NB4 (cell line): Measurements from ENCODE around the gene HSPA1L.
A peak's percentile ranks its signal among the peaks of the same experiment; 100 is the strongest.
"Not testable (repeated sequence)": the region's sequence is repeated elsewhere in the genome, so short reads cannot be mapped to it uniquely, and the experiment has no call there.

Experiments
- DNase-seq: peaks from one replicate; pipeline ENCODE4 v3.0.0; 2010; ENCODE audit warnings: low read depth
- H3K4me3 ChIP-seq: one replicate; pipeline ENCODE4 v1.5.1; 2011; ENCODE audit warnings: mild to moderate bottlenecking, low read depth, low read length, moderate library complexity
- MYC ChIP-seq: IDR thresholded peaks from 2 replicates; pipeline ENCODE4 v1.6.1; 2011; ENCODE audit warnings: low read depth, low read length
- POLR2A ChIP-seq: IDR thresholded peaks from 2 replicates; pipeline ENCODE4 v1.6.1; 2011; ENCODE audit warnings: mild to moderate bottlenecking; ENCODE audit not compliant: insufficient read length; ENCODE audit errors: extremely low read depth
- TF ChIP-seq, protein P1 (sequence below): IDR thresholded peaks from 2 replicates; pipeline ENCODE4 v1.6.1; 2011; ENCODE audit warnings: low read depth, low read length
- TF ChIP-seq, protein P2 (sequence below): IDR thresholded peaks from one replicate; pipeline ENCODE4 v1.5.1; 2012; ENCODE audit warnings: low read depth, low read length

Gene HSPA1L

DNA sequence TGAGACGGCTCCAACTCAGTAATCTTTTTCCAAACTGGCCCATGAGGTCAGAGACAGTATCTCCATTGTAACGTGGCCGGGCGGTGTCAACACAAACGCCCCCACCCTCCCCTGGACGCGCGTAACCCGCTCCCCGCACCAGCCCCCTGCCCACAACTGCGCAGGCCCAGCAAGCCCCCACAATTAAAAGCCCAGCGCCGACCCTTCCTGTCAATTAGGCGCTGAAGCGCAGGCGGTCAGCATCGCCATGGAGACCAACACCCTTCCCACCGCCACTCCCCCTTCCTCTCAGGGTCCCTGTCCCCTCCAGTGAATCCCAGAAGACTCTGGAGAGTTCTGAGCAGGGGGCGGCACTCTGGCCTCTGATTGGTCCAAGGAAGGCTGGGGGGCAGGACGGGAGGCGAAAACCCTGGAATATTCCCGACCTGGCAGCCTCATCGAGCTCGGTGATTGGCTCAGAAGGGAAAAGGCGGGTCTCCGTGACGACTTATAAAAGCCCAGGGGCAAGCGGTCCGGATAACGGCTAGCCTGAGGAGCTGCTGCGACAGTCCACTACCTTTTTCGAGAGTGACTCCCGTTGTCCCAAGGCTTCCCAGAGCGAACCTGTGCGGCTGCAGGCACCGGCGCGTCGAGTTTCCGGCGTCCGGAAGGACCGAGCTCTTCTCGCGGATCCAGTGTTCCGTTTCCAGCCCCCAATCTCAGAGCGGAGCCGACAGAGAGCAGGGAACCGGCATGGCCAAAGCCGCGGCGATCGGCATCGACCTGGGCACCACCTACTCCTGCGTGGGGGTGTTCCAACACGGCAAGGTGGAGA is at the start of gene HSPA1L, which contains the start of gene HSPA1A:
Gene HSPA1L, minus strand, starts transcription at position 259 of the 814 bp plus-strand sequence. CDS start 3,311 bp downstream, outside the sequence.
Gene HSPA1A, plus strand, starts transcription at position 519 of the 814 bp plus-strand sequence. Its CDS starts 214 bp downstream, at position 733.
- TF ChIP-seq MYC (no peak), POLR2A (no peak)
- TF ChIP-seq, protein P1, sequence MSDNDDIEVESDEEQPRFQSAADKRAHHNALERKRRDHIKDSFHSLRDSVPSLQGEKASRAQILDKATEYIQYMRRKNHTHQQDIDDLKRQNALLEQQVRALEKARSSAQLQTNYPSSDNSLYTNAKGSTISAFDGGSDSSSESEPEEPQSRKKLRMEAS, result no peak
- TF ChIP-seq, protein P2, sequence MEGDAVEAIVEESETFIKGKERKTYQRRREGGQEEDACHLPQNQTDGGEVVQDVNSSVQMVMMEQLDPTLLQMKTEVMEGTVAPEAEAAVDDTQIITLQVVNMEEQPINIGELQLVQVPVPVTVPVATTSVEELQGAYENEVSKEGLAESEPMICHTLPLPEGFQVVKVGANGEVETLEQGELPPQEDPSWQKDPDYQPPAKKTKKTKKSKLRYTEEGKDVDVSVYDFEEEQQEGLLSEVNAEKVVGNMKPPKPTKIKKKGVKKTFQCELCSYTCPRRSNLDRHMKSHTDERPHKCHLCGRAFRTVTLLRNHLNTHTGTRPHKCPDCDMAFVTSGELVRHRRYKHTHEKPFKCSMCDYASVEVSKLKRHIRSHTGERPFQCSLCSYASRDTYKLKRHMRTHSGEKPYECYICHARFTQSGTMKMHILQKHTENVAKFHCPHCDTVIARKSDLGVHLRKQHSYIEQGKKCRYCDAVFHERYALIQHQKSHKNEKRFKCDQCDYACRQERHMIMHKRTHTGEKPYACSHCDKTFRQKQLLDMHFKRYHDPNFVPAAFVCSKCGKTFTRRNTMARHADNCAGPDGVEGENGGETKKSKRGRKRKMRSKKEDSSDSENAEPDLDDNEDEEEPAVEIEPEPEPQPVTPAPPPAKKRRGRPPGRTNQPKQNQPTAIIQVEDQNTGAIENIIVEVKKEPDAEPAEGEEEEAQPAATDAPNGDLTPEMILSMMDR, result no peak
- peak within 1 kb of the TSS; percentile 70 for H3K4me3 ChIP-seq
- DNase-seq, result peak; percentile 94

DNA sequence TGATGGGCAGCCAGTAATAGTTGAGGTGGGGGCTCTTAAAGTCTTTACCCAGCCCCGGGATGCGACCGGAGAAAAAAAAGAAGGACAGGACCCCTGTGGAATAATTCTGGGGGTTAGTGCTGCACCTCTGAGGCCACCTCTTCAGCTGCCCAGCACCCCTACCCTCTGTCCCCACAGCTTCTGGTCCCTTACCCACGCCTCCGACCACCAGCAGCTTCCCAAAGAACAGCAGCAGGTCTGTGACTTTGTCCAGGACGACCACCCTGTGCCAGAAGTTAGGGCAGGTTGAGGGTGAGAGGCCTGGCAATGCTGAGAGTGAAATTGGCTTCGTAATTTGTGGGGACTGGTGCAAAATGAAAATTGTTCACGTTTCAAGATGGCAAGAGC is 49.7 kb upstream of the HSPA1L start:
- TF ChIP-seq POLR2A, result no peak
- TF ChIP-seq, protein P1, result no peak
- no peak for TF ChIP-seq MYC
- TF ChIP-seq, protein P2, result no peak
- no peak overlapping the region for H3K4me3 ChIP-seq

DNA sequence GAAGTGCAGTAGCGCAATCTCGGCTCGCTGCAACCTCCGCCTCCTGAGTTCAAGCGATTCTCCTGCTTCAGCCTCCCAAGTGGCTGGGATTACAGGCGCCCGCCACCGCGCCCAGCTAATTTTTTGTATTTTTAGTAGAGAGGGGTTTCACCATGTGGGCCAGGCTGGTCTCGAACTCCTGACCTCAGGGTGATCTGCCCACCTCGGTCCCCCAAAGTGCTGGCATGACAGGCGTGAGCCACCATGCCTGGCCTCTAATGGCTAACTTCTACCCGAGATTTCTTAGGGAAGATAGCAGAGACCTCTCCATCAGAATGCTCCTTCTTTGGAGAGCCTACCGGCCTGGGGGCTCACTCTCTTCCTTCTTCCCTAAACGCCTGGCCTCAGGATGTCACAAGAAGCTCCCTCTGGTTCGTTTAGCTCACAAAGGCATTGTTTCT is 49.1 kb upstream of the HSPA1L start:
- H3K4me3 ChIP-seq, result peak overlapping the region; percentile 85
- not testable (repeated sequence) for DNase-seq

More for the DNA sequence above, 49.7 kb upstream of the HSPA1L start:
- DNase-seq, result no peak

GRCh38 chr6:31862344-31863235 is 47.5 kb upstream of the HSPA1L start, which contains the start of gene NEU1:
Gene NEU1, minus strand, starts transcription at chr6:31862821. Its CDS starts 45 bp downstream, at chr6:31862776.
- H3K4me3 ChIP-seq, result peak within 1 kb of the TSS; percentile 85
- TF ChIP-seq MYC (no peak; the same call in 1 of the 2 replicates), POLR2A (peak; percentile 78)
- TF ChIP-seq, protein P2, result no peak
- TF ChIP-seq, protein P1, result peak; percentile 97
- peak; percentile 100 for DNase-seq

- DNase-seq, result no peak
- H3K4me3 ChIP-seq, result peak overlapping the region; percentile 80
- TF ChIP-seq, protein P2, result no peak
- TF ChIP-seq, protein P1, result no peak
- no peak for TF ChIP-seq POLR2A
- TF ChIP-seq MYC, result no peak
Observed at GRCh38 chr6:31861919-31862343, 46.8 kb upstream of the HSPA1L start.

DNA sequence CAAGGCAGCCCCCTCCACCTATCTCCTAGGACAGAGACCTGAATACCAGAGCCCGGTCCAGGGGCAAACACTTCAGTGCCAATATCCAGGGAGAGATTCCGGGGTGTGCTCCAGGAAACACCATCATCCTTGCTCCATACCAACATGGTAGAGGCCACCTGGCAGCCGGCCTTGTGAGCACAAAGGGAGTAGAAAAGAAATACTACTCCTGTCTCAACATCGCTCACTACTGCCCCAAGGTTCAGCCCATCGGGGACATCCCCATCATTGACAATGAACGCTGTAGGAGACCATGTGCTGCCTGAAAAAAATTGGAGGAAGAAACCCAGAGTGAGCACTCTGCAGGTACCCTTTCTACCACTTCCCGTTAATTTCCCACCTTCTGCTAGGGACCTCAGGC is 46.1 kb upstream of the HSPA1L start:
- no peak for DNase-seq
- H3K4me3 ChIP-seq, result no peak overlapping the region
- TF ChIP-seq, protein P1, result no peak
- TF ChIP-seq POLR2A (no peak), MYC (no peak)
- TF ChIP-seq, protein P2, result no peak
